Activated T-cell treated with anti-CD3 and anti-CD28 coated beads for 24 hours (primary cell): ENCODE measurements around the gene FRK.
"Not testable (repeated sequence)": the region's sequence is repeated elsewhere in the genome, so short reads cannot be mapped to it uniquely, and the experiment has no call there.

ENCODE experiments used
- DNase-seq: peaks from one replicate; pipeline ENCODE4 v3.0.0-alpha.2; 2020; ENCODE audit warnings: low read depth

The FRK gene

GRCh38 chr6:115944829-115945228 is 115.9 kb downstream of the FRK start:
- not testable (repeated sequence) for DNase-seq

GRCh38 chr6:115937502-115937901 is 123.2 kb downstream of the FRK start:
- DNase-seq, result not testable (repeated sequence)

GRCh38 chr6:115935361-115935760 is 125.3 kb downstream of the FRK start:
- DNase-seq, result no peak

GRCh38 chr6:115934829-115935228 is 125.9 kb downstream of the FRK start:
- DNase-seq, result no peak

- DNase-seq, result no peak
Observed at GRCh38 chr6:115934145-115934544, 126.5 kb downstream of the FRK start.

- no peak for DNase-seq
Observed at GRCh38 chr6:115932481-115932880, 128.2 kb downstream of the FRK start.

GRCh38 chr6:115928000-115928399 is 132.7 kb downstream of the FRK start:
- not testable (repeated sequence) for DNase-seq

- no peak for DNase-seq
Observed at GRCh38 chr6:115922971-115923370, 137.7 kb downstream of the FRK start.

- no peak for DNase-seq
Observed at GRCh38 chr6:115914098-115914497, 146.6 kb downstream of the FRK start.

- DNase-seq, result no peak
Observed at GRCh38 chr6:115909923-115910546, 150.7 kb downstream of the FRK start.

GRCh38 chr6:115908906-115909559 is 151.7 kb downstream of the FRK start:
- DNase-seq, result no peak

GRCh38 chr6:115905471-115905870 is 155.2 kb downstream of the FRK start:
- no peak for DNase-seq

GRCh38 chr6:115902436-115902835 is 158.3 kb downstream of the FRK start:
- no peak for DNase-seq

GRCh38 chr6:115901896-115902295 is 158.8 kb downstream of the FRK start:
- no peak for DNase-seq

- no peak for DNase-seq
Observed at GRCh38 chr6:115899730-115900282, 160.9 kb downstream of the FRK start.

GRCh38 chr6:115898246-115898645 is 162.4 kb downstream of the FRK start:
- DNase-seq, result no peak

- DNase-seq, result no peak
Observed at GRCh38 chr6:115896538-115897129, 164.1 kb downstream of the FRK start.

GRCh38 chr6:115894426-115894992 is 166.2 kb downstream of the FRK start:
- DNase-seq, result no peak

GRCh38 chr6:115891750-115892149 is 168.9 kb downstream of the FRK start:
- no peak for DNase-seq

- DNase-seq, result peak; percentile 3
Observed at GRCh38 chr6:115891111-115891669, 169.5 kb downstream of the FRK start.

GRCh38 chr6:115890238-115890637 is 170.5 kb downstream of the FRK start:
- DNase-seq, result no peak

GRCh38 chr6:115888687-115889470 is 171.8 kb downstream of the FRK start:
- not testable (repeated sequence) for DNase-seq
